Measurements from ENCODE around the gene TBCA. TPM values are rescaled to one million over a fixed set of nuclear protein-coding genes. Genes with fewer than 3 reads are reported as not detected.

The TBCA gene
- 108 and 119 TPM in 2 replicates for total RNA-seq (2014; rRNA removed)
- percentile 71 among the genes with signal in this experiment for Bru-seq, nascent RNA
- percentile 61 among the genes with signal in this experiment for BruChase-seq, experiment 1, labeled RNA remaining after a 6-hour chase
- percentile 70 among the genes with signal in this experiment for BruChase-seq, experiment 2, labeled RNA remaining after a 2-hour chase
- long read RNA-seq, transcript TBCA-202 (4 exons, 683 nt) = major isoform, 35 of 102 reads
- long read RNA-seq, partial matches to known transcripts = 4 of 102 reads
- long read RNA-seq, other reads (novel, unspliced or antisense) = 59 of 102 reads

- Histone ChIP-seq H3K9ac (ENCODE audit: low read length) (peak within 1 kb of the TSS; percentile 99), H3K4me1 (ENCODE audit: insufficient read depth, low read length) (peaks cover 50% of the 10 kb centered on the region), H3K9me2 (replicated peaks; ENCODE audit: low read length) (no peaks in the 10 kb centered on the region), H3K27ac (ENCODE audit: low read length) (peak within 1 kb of the TSS; percentile 90), H3K4me3 (ENCODE audit: low read length) (peak within 1 kb of the TSS; percentile 84), H3K27me3 (ENCODE audit: low read length) (no peaks in the 10 kb centered on the region), H3F3A (ENCODE audit: low read length, unreplicated experiment) (no peaks in the 10 kb centered on the region), H3K4me2 (ENCODE audit: low read length) (peak within 1 kb of the TSS; percentile 100), H4K20me1 (ENCODE audit: low read length) (peaks cover 40% of the 10 kb centered on the region), H3K9me3 (ENCODE audit: low read length) (no peaks in the 10 kb centered on the region), H3K79me2 (ENCODE audit: low read length) (peaks cover 51% of the 10 kb centered on the region), H2AFZ (ENCODE audit: low read length) (peak within 1 kb of the TSS; percentile 100), H3K36me3 (ENCODE audit: low read depth, low read length) (peaks cover 11% of the 10 kb centered on the region; the same call in 1 of the 2 replicates)
- ATAC-seq (peak; percentile 83), DNase-seq (peak; percentile 88)
- POLR2A ChIA-PET (ENCODE audit: unreplicated experiment) = no interaction called here
- CTCF ChIA-PET = no interaction called here
- TF ChIP-seq CTCF (conservative IDR thresholded peaks at IDR 0.05; ENCODE audit: low read depth, low read length) (no peak), EZH2 (IDR thresholded peaks at IDR 0.05; ENCODE audit: low read length, unreplicated experiment) (no peak), EZH2phosphoT487 (IDR thresholded peaks at IDR 0.05; ENCODE audit: borderline replicate concordance, low read length) (no peak)
- intact Hi-C loops (cut with micrococcal nuclease) = no loop called here
- no TSS peak for BruUV-seq (replicated peaks)
Measured at GRCh38 chr5:77775790-77776553, at the start of gene TBCA. TBCA (minus strand) TSS chr5:77776339; CDS start chr5:77776257, 82 bp downstream.

- Histone ChIP-seq H3K4me1 (ENCODE audit: insufficient read depth, low read length) (no peaks in the 10 kb centered on the region), H3K9ac (ENCODE audit: low read length) (no peak overlapping the region), H3K4me2 (ENCODE audit: low read length) (no peak overlapping the region), H3K27ac (ENCODE audit: low read length) (no peak overlapping the region), H3K9me2 (replicated peaks; ENCODE audit: low read length) (no peaks in the 10 kb centered on the region), H2AFZ (ENCODE audit: low read length) (no peak overlapping the region), H3K79me2 (ENCODE audit: low read length) (no peaks in the 10 kb centered on the region), H3K27me3 (ENCODE audit: low read length) (no peaks in the 10 kb centered on the region), H3K9me3 (ENCODE audit: low read length) (no peaks in the 10 kb centered on the region), H3K4me3 (ENCODE audit: low read length) (no peak overlapping the region), H3K36me3 (ENCODE audit: low read depth, low read length) (no peaks in the 10 kb centered on the region), H3F3A (ENCODE audit: low read length, unreplicated experiment) (no peaks in the 10 kb centered on the region), H4K20me1 (ENCODE audit: low read length) (no peaks in the 10 kb centered on the region)
- CTCF ChIA-PET = no interaction called here
- ATAC-seq (no peak), DNase-seq (no peak)
- TF ChIP-seq EZH2 (IDR thresholded peaks at IDR 0.05; ENCODE audit: low read length, unreplicated experiment) (no peak), EZH2phosphoT487 (IDR thresholded peaks at IDR 0.05; ENCODE audit: borderline replicate concordance, low read length) (no peak), CTCF (conservative IDR thresholded peaks at IDR 0.05; ENCODE audit: low read depth, low read length) (no peak)
- POLR2A ChIA-PET (ENCODE audit: unreplicated experiment) = no interaction called here
- intact Hi-C loops (cut with micrococcal nuclease) = no loop called here
- BruUV-seq (replicated peaks) = no TSS peak
Measured at GRCh38 chr5:77824981-77825380, 48.8 kb upstream of the TBCA start.

GRCh38 chr5:77816686-77817085 is 40.5 kb upstream of the TBCA start:
- Histone ChIP-seq H3K27ac (ENCODE audit: low read length) (no peak overlapping the region), H2AFZ (ENCODE audit: low read length) (no peak overlapping the region), H3K36me3 (ENCODE audit: low read depth, low read length) (no peaks in the 10 kb centered on the region), H3K9me3 (ENCODE audit: low read length) (no peaks in the 10 kb centered on the region), H3K9me2 (replicated peaks; ENCODE audit: low read length) (no peaks in the 10 kb centered on the region), H3F3A (ENCODE audit: low read length, unreplicated experiment) (no peaks in the 10 kb centered on the region), H4K20me1 (ENCODE audit: low read length) (no peaks in the 10 kb centered on the region), H3K4me1 (ENCODE audit: insufficient read depth, low read length) (peaks cover 3% of the 10 kb centered on the region; the same call in 1 of the 2 replicates), H3K9ac (ENCODE audit: low read length) (no peak overlapping the region), H3K79me2 (ENCODE audit: low read length) (no peaks in the 10 kb centered on the region), H3K4me2 (ENCODE audit: low read length) (no peak overlapping the region), H3K27me3 (ENCODE audit: low read length) (no peaks in the 10 kb centered on the region), H3K4me3 (ENCODE audit: low read length) (no peak overlapping the region)
- ATAC-seq (no peak), DNase-seq (peak; percentile 35)
- no TSS peak for BruUV-seq (replicated peaks)
- TF ChIP-seq CTCF (conservative IDR thresholded peaks at IDR 0.05; ENCODE audit: low read depth, low read length) = no peak
- TF ChIP-seq EZH2phosphoT487 (IDR thresholded peaks at IDR 0.05; ENCODE audit: borderline replicate concordance, low read length) = no peak
- TF ChIP-seq EZH2 (IDR thresholded peaks at IDR 0.05; ENCODE audit: low read length, unreplicated experiment) = no peak
- POLR2A ChIA-PET (ENCODE audit: unreplicated experiment) = no interaction called here
- CTCF ChIA-PET = no interaction called here
- intact Hi-C loops (cut with micrococcal nuclease) = no loop called here
